PC-9 (cell line): ENCODE results near the gene KIF9. TPM values are rescaled to one million over a fixed set of nuclear protein-coding genes. Genes with fewer than 3 reads are reported as not detected.
"Not testable (repeated sequence)": the region's sequence is repeated elsewhere in the genome, so short reads cannot be mapped to it uniquely, and the experiment has no call there.

ENCODE experiments used
- BruUV-seq: library from RNA; stranded (reverse); fragments of 400-500 nt; replicated peaks from 2 replicates; lab custom pipeline; 2021; lab: Mats Ljungman, UMichigan
- CTCF ChIA-PET: fragments of 300-600 bp; sonication (Branson Sonifier 250); formaldehyde crosslinking; loops from one replicate; lab custom pipeline; 2022; ENCODE audit warnings: antibody characterized with exemption; lab: Charles Lee
- POLR2A ChIA-PET: fragments of 300-600 bp; sonication (Branson Sonifier 250); formaldehyde crosslinking; loops from one replicate; lab custom pipeline; 2022; ENCODE audit warnings: antibody characterized with exemption; ENCODE audit not compliant: unreplicated experiment; lab: Charles Lee
- DNase-seq, 2 experiments: peaks; one replicate each; pipeline versions ENCODE4 v3.0.0 to v3.0.0-alpha.2; 2015 to 2022; ENCODE audit warnings: mixed read lengths in 1 of 2
- H2AFZ ChIP-seq: fragments of 200-600 bp; sonication (generic); 2 replicates; pipeline ENCODE4 v1.8.1; 2017; ENCODE audit warnings: antibody characterized with exemption
- H3F3A ChIP-seq: fragments of 200-600 bp; sonication (generic); 2 replicates; pipeline ENCODE4 v1.8.1; 2017; ENCODE audit warnings: antibody characterized with exemption, mild to moderate bottlenecking, low read depth; ENCODE audit not compliant: insufficient read depth
- H3K27ac ChIP-seq: fragments of 200-600 bp; sonication (generic); 2 replicates; pipeline ENCODE4 v1.6.1; 2016; ENCODE audit warnings: mixed run types
- H3K27me3 ChIP-seq: fragments of 200-600 bp; sonication (generic); 2 replicates; pipeline ENCODE4 v1.6.1; 2016; ENCODE audit warnings: low read depth, mixed run types; ENCODE audit not compliant: insufficient read depth
- H3K36me3 ChIP-seq: fragments of 200-600 bp; sonication (generic); 2 replicates; pipeline ENCODE4 v1.6.1; 2016; ENCODE audit warnings: low read depth, mixed run types
- H3K4me1 ChIP-seq: fragments of 200-600 bp; sonication (generic); replicated peaks from 2 replicates; pipeline ENCODE4 v1.6.1; 2016; ENCODE audit warnings: mixed run types; ENCODE audit not compliant: insufficient read depth
- H3K4me2 ChIP-seq: fragments of 200-600 bp; sonication (generic); 2 replicates; pipeline ENCODE4 v1.6.1; 2017; ENCODE audit warnings: mixed run types
- H3K4me3 ChIP-seq: fragments of 200-600 bp; sonication (generic); 2 replicates; pipeline ENCODE4 v1.6.1; 2016; ENCODE audit warnings: mixed run types
- H3K79me2 ChIP-seq: fragments of 200-600 bp; sonication (generic); 2 replicates; pipeline ENCODE4 v1.6.1; 2017; ENCODE audit warnings: low read depth, mixed run types
- H3K9me2 ChIP-seq: fragments of 200-600 bp; sonication (generic); 2 replicates; pipeline ENCODE4 v1.8.1; 2017; ENCODE audit warnings: mild to moderate bottlenecking; ENCODE audit not compliant: insufficient read depth
- H3K9me3 ChIP-seq: fragments of 200-600 bp; sonication (generic); 2 replicates; pipeline ENCODE4 v1.8.1; 2016; ENCODE audit warnings: low read depth; ENCODE audit not compliant: insufficient read depth
- H4K20me1 ChIP-seq: fragments of 200-600 bp; sonication (generic); 2 replicates; pipeline ENCODE4 v1.8.1; 2017; ENCODE audit not compliant: insufficient read depth
- EZH2 ChIP-seq: fragments of 200-600 bp; sonication (generic); IDR thresholded peaks from 2 replicates; pipeline ENCODE4 v1.8.0; 2017; ENCODE audit warnings: antibody characterized with exemption, low read depth
- intact Hi-C: fragments of 100-400 bp; cut with micrococcal nuclease; formaldehyde crosslinking; loops from one replicate; pipeline ENCODE4 v1.10.0; 2022; ENCODE audit not compliant: unreplicated experiment
- total RNA-seq: library from RNA; stranded (reverse); gene quantifications from 2 replicates; pipeline ENCODE4 v1.2.3, GENCODE V29; 2021
- TF ChIP-seq, protein P1 (sequence below): fragments of 200-600 bp; sonication (generic); conservative IDR thresholded peaks from 2 replicates; pipeline ENCODE4 v1.6.1; 2017; ENCODE audit warnings: mixed run types, antibody characterized with exemption, mild to moderate bottlenecking, moderate library complexity

Gene KIF9
- total RNA-seq, 1 experiment from 2014 or later: 21.4 TPM

DNA sequence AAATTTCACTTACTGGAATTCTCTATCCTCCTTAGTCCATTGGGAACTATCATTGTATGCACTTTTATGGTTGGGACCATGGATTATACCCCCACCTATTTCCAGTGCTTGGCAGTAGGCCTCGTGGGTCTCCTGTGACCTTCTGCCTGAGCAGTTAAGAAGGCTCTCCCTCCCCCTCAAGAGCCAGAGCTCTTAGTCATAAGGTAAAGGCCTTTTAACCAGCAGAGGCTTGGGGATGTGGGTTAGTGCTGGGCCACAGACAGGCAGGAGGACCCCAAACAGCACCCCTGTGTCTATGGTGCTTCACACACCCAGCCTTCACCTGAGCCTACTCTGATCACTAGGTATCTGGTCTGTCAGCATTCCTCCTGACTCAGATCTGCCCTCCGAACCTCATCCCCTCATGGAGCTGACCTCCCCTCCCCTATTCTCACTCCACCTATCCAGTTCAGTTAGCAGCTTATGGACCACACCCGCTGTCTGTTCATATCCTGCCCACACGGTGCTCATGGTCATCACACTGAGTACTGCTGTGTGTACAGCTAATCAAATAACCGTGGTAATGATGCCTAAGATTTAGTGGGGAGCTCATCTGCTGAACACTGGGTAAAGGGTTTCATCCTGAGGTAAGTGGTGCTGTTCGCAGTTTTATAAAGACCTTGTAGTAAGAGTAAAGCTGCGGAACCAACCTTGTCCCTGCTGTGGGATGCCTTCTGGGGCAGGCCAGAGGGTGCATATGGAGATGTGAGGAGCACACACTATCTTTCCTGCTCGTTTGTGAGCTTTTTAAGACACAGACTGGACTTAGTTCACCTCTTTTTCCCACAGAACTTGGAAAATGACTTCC, 41.1 kb upstream of the KIF9 start:
- no peak overlapping the region for H2AFZ ChIP-seq
- peak; percentile 64 to 86 for DNase-seq
- peak overlapping the region; percentile 60 for H3K4me2 ChIP-seq
- no TSS peak for BruUV-seq
- TF ChIP-seq, protein P1, sequence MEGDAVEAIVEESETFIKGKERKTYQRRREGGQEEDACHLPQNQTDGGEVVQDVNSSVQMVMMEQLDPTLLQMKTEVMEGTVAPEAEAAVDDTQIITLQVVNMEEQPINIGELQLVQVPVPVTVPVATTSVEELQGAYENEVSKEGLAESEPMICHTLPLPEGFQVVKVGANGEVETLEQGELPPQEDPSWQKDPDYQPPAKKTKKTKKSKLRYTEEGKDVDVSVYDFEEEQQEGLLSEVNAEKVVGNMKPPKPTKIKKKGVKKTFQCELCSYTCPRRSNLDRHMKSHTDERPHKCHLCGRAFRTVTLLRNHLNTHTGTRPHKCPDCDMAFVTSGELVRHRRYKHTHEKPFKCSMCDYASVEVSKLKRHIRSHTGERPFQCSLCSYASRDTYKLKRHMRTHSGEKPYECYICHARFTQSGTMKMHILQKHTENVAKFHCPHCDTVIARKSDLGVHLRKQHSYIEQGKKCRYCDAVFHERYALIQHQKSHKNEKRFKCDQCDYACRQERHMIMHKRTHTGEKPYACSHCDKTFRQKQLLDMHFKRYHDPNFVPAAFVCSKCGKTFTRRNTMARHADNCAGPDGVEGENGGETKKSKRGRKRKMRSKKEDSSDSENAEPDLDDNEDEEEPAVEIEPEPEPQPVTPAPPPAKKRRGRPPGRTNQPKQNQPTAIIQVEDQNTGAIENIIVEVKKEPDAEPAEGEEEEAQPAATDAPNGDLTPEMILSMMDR: no peak
- TF ChIP-seq EZH2: no peak
- intact Hi-C loops: loop anchor here (1.0 to 10.0 kb wide), 7 partner anchors 41 to 618 kb away; partner anchors contain the start of genes KIF9, KLHL18, MYL3 and SMARCC1
- peaks cover 16% of the 10 kb centered on the region for H3K4me1 ChIP-seq
- ChIA-PET POLR2A (interaction anchor here (0.5 to 0.9 kb wide), 5 partner anchors 41 to 628 kb away, joined by 3 to 15 read pairs (median 3); partner anchors contain the start of gene KLHL18), CTCF (interaction anchor here (0.5 to 1.9 kb wide), 7 partner anchors 20 to 835 kb away, joined by 3 to 10 read pairs (median 4); no protein-coding TSS in a partner anchor)
- peak overlapping the region; percentile 53 for H3K27ac ChIP-seq
- H3K4me3 ChIP-seq: no peak overlapping the region
- no peaks in the 10 kb centered on the region for H4K20me1 ChIP-seq
- H3F3A ChIP-seq: peaks cover 9% of the 10 kb centered on the region; the same call in 1 of the 2 replicates
- no peaks in the 10 kb centered on the region for H3K9me2 ChIP-seq
- H3K79me2 ChIP-seq: no peaks in the 10 kb centered on the region
- no peaks in the 10 kb centered on the region for H3K9me3 ChIP-seq
- H3K27me3 ChIP-seq: no peaks in the 10 kb centered on the region
- no peaks in the 10 kb centered on the region for H3K36me3 ChIP-seq

DNA sequence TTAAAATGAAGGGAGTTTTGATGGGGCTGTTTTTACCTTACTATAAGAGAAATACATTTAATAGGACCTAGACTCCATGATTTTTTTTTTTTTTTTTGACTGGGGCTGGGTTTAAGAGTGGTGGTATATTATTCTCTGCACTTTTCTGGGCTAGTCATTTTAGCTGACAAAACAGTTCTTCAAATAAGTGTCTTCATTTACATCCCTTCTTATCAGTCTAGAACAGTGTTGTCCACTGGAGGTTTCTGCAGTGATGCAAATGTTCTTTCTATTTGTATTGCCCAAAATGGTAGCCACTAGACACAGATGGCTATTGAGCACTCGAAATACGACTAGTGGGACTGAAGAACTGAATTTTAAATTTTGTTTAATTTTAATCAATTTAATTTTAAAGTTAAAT, 37.4 kb upstream of the KIF9 start:
- Histone ChIP-seq H3K4me2 (no peak overlapping the region), H3K4me3 (no peak overlapping the region), H3K36me3 (no peaks in the 10 kb centered on the region), H3K9me3 (no peaks in the 10 kb centered on the region), H4K20me1 (no peaks in the 10 kb centered on the region), H3K4me1 (peaks cover 16% of the 10 kb centered on the region), H3K27ac (no peak overlapping the region), H3K9me2 (no peaks in the 10 kb centered on the region), H3K79me2 (no peaks in the 10 kb centered on the region), H2AFZ (no peak overlapping the region), H3K27me3 (no peaks in the 10 kb centered on the region), H3F3A (peaks cover 13% of the 10 kb centered on the region; the same call in 1 of the 2 replicates)
- TF ChIP-seq, protein P1: no peak
- intact Hi-C loops: loop anchor here (5.0 to 10.0 kb wide), 5 partner anchors 38 to 462 kb away; partner anchors contain the start of genes KIF9, KLHL18, MYL3 and SMARCC1
- DNase-seq: no peak
- BruUV-seq: no TSS peak
- ChIA-PET POLR2A (no interaction called here), CTCF (interaction anchor here (0.7 kb wide), 2 partner anchors 428 to 599 kb away, joined by 3 to 5 read pairs; no protein-coding TSS in a partner anchor)

DNA sequence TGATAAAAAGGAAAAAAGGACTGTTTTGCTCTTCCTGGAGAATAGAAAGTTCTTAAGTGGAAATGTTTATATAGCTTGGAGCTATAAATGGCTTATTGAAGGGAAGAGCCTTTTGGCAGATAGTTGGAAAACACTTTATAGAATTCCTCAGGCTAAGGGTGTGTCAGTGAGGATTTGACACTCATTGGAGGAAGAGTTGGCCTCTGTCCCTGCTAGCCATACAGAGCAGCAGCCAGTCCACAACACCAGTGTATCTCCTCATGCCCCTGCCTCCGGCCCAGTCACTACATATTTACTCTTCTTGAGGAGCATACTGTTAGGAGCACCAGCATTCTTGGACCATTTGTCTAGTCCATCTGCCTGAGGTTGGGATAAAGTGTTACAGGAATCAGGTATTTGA, 36.3 kb upstream of the KIF9 start:
- H3K4me1 ChIP-seq: peaks cover 14% of the 10 kb centered on the region
- no peak overlapping the region for H2AFZ ChIP-seq
- H3K4me3 ChIP-seq: no peak overlapping the region
- no TSS peak for BruUV-seq
- H3K27ac ChIP-seq: no peak overlapping the region
- H3K9me2 ChIP-seq: no peaks in the 10 kb centered on the region
- TF ChIP-seq, protein P1: no peak
- TF ChIP-seq EZH2: no peak
- H3K4me2 ChIP-seq: no peak overlapping the region
- H4K20me1 ChIP-seq: no peaks in the 10 kb centered on the region; the same call in 1 of the 2 replicates
- no peaks in the 10 kb centered on the region for H3K79me2 ChIP-seq
- CTCF ChIA-PET: no interaction called here
- no peak for DNase-seq
- H3F3A ChIP-seq: peaks cover 12% of the 10 kb centered on the region; the same call in 1 of the 2 replicates
- POLR2A ChIA-PET: no interaction called here
- no peaks in the 10 kb centered on the region for H3K27me3 ChIP-seq
- H3K9me3 ChIP-seq: no peaks in the 10 kb centered on the region
- intact Hi-C loops: no loop called here
- no peaks in the 10 kb centered on the region for H3K36me3 ChIP-seq

DNA sequence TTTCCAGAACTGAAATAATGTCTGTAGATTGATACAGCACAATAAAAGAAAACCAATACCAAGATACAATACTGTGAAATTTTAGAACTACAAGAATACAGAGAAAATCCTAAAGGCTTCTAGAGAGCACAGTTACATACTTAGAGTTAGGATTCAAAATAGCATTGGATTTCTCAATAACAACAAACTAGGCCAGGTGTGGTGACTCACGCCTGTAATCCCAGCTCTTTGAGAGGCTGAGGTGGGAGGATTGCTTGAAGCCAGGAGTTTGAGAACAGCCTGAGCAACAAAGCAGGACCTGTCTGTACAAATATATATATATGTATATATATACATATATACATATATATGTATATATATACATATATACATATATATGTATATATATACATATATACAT, 33.6 kb upstream of the KIF9 start:
- H4K20me1 ChIP-seq, H3K9me2 ChIP-seq, H3F3A ChIP-seq, H3K4me1 ChIP-seq, intact Hi-C loops, H3K4me3 ChIP-seq, H3K36me3 ChIP-seq, CTCF ChIA-PET, H3K9me3 ChIP-seq, H3K4me2 ChIP-seq, POLR2A ChIA-PET, H2AFZ ChIP-seq, H3K27ac ChIP-seq, BruUV-seq, H3K79me2 ChIP-seq, H3K27me3 ChIP-seq: not testable (repeated sequence)
- DNase-seq: peak in 1 of 2 experiments; percentile 48
